Superior temporal gyrus (tissue), 1 donor: Measurements from ENCODE around the gene PCNX4.

ENCODE experiments used
- DNase-seq: peaks from one replicate; pipeline ENCODE4 v3.0.0-alpha.2; 2016; ENCODE audit errors: extremely low spot score

PCNX4 gene

GRCh38 chr14:60174352-60175254 lies 82.9 kb downstream of the PCNX4 start:
- no peak for DNase-seq

GRCh38 chr14:60175255-60175902 lies 83.7 kb downstream of the PCNX4 start:
- no peak for DNase-seq

GRCh38 chr14:60178164-60178563 lies 86.4 kb downstream of the PCNX4 start:
- DNase-seq = no peak

GRCh38 chr14:60178820-60179219 lies 87.1 kb downstream of the PCNX4 start:
- DNase-seq = no peak

- no peak for DNase-seq
Observed at GRCh38 chr14:60179431-60179869, 87.7 kb downstream of the PCNX4 start.

GRCh38 chr14:60183138-60183537 lies 91.4 kb downstream of the PCNX4 start:
- no peak for DNase-seq

- no peak for DNase-seq
Observed at GRCh38 chr14:60183741-60184140, 92.0 kb downstream of the PCNX4 start.

GRCh38 chr14:60184146-60184904 lies 92.6 kb downstream of the PCNX4 start:
- DNase-seq = peak; percentile 96

- no peak for DNase-seq
Observed at GRCh38 chr14:60184905-60185555, 93.3 kb downstream of the PCNX4 start.

GRCh38 chr14:60188115-60188514 lies 96.4 kb downstream of the PCNX4 start:
- no peak for DNase-seq

- no peak for DNase-seq
Observed at GRCh38 chr14:60188696-60189095, 97.0 kb downstream of the PCNX4 start.

GRCh38 chr14:60189923-60190840 lies 98.5 kb downstream of the PCNX4 start:
- DNase-seq = peak; percentile 45

GRCh38 chr14:60195179-60195810 lies 103.6 kb downstream of the PCNX4 start:
- no peak for DNase-seq

GRCh38 chr14:60196291-60196690 lies 104.6 kb downstream of the PCNX4 start:
- no peak for DNase-seq

GRCh38 chr14:60197629-60198303 lies 106.0 kb downstream of the PCNX4 start:
- no peak for DNase-seq

GRCh38 chr14:60199321-60199720 lies 107.6 kb downstream of the PCNX4 start:
- no peak for DNase-seq

- DNase-seq = no peak
Observed at GRCh38 chr14:60204104-60204842, 112.5 kb downstream of the PCNX4 start.

- no peak for DNase-seq
Observed at GRCh38 chr14:60204843-60205774, 113.4 kb downstream of the PCNX4 start.
